NCI-H1417 treated with DMSO at 0.1 percent for 48 hours (cell line): ENCODE measurements around the gene BRSK2.

Experiments used
- DNase-seq: peaks from one replicate; lab custom pipeline; 2025; lab: John Stamatoyannopoulos, UW

Gene BRSK2

GRCh38 chr11:1482581-1483444 is 93.1 kb downstream of the BRSK2 start:
- DNase-seq = no peak

GRCh38 chr11:1483445-1483961 is 93.8 kb downstream of the BRSK2 start:
- no peak for DNase-seq

GRCh38 chr11:1484061-1484671 is 94.4 kb downstream of the BRSK2 start:
- DNase-seq = no peak

- DNase-seq = no peak
These were observed 95.2 kb downstream of the BRSK2 start for GRCh38 chr11:1484695-1485503.

GRCh38 chr11:1485504-1485885 is 95.8 kb downstream of the BRSK2 start:
- DNase-seq = no peak

- DNase-seq = no peak
These were observed 96.5 kb downstream of the BRSK2 start, which contains the start of gene MOB2 for GRCh38 chr11:1486054-1486825. TSS of gene MOB2 (minus strand) at chr11:1486779. CDS start at chr11:1486556, 223 bp downstream.

- no peak for DNase-seq
These were observed 97.5 kb downstream of the BRSK2 start for GRCh38 chr11:1487091-1487850.

- no peak for DNase-seq
These were observed 98.3 kb downstream of the BRSK2 start for GRCh38 chr11:1487851-1488574.

- no peak for DNase-seq
These were observed 98.9 kb downstream of the BRSK2 start for GRCh38 chr11:1488575-1489180.

GRCh38 chr11:1490651-1491050 is 100.9 kb downstream of the BRSK2 start:
- DNase-seq = no peak

GRCh38 chr11:1491379-1491778 is 101.6 kb downstream of the BRSK2 start:
- no peak for DNase-seq

GRCh38 chr11:1493650-1494244 is 104.0 kb downstream of the BRSK2 start:
- DNase-seq = no peak

GRCh38 chr11:1494650-1495049 is 104.9 kb downstream of the BRSK2 start:
- no peak for DNase-seq

- DNase-seq = no peak
These were observed 106.5 kb downstream of the BRSK2 start for GRCh38 chr11:1496091-1496760.

GRCh38 chr11:1496761-1497095 is 107.0 kb downstream of the BRSK2 start:
- DNase-seq = no peak

GRCh38 chr11:1497600-1497999 is 107.9 kb downstream of the BRSK2 start:
- DNase-seq = no peak

GRCh38 chr11:1498262-1498661 is 108.5 kb downstream of the BRSK2 start:
- no peak for DNase-seq

- no peak for DNase-seq
These were observed 109.6 kb downstream of the BRSK2 start for GRCh38 chr11:1499261-1499890.
